ENCODE data around the gene NFU1.

DNA sequence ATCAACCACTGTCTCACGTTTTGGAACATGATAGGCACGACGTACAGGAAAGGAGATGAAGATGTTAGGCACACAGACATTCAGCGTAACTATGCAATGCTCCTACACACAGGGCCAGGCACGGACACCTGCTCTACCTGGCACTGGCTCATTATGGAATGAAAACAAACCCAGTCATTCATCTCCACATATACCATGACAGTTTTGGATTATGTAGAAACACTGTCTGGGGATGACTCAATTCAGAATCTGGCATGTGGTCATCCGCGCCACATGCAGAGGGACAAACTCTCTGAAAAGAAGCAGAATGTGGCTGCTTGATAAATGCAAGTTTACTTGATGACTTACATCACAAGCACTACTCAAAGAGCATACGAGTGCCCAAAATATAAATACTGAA lies 29.5 kb upstream of the NFU1 start:
- no peak for TF ChIP-seq SIN3A (IDR thresholded peaks at IDR 0.05; ENCODE audit: borderline replicate concordance, insufficient read depth, low read length)
- TF ChIP-seq, protein P1, sequence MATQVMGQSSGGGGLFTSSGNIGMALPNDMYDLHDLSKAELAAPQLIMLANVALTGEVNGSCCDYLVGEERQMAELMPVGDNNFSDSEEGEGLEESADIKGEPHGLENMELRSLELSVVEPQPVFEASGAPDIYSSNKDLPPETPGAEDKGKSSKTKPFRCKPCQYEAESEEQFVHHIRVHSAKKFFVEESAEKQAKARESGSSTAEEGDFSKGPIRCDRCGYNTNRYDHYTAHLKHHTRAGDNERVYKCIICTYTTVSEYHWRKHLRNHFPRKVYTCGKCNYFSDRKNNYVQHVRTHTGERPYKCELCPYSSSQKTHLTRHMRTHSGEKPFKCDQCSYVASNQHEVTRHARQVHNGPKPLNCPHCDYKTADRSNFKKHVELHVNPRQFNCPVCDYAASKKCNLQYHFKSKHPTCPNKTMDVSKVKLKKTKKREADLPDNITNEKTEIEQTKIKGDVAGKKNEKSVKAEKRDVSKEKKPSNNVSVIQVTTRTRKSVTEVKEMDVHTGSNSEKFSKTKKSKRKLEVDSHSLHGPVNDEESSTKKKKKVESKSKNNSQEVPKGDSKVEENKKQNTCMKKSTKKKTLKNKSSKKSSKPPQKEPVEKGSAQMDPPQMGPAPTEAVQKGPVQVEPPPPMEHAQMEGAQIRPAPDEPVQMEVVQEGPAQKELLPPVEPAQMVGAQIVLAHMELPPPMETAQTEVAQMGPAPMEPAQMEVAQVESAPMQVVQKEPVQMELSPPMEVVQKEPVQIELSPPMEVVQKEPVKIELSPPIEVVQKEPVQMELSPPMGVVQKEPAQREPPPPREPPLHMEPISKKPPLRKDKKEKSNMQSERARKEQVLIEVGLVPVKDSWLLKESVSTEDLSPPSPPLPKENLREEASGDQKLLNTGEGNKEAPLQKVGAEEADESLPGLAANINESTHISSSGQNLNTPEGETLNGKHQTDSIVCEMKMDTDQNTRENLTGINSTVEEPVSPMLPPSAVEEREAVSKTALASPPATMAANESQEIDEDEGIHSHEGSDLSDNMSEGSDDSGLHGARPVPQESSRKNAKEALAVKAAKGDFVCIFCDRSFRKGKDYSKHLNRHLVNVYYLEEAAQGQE (IDR thresholded peaks at IDR 0.05; ENCODE audit: insufficient read depth in 1 of 2, low read depth in 2 of 2, low read length in 2 of 2): no peak
- TF ChIP-seq POLR2AphosphoS5 (IDR thresholded peaks at IDR 0.05; ENCODE audit: low read depth, low read length): no peak

Data from PFSK-1 (cell line).